Glomerular endothelial cell (primary cell): ENCODE results near the gene ZNF417. TPM values are rescaled to one million over a fixed set of nuclear protein-coding genes. Genes with fewer than 3 reads are reported as not detected.
"Not testable (repeated sequence)": the region's sequence is repeated elsewhere in the genome, so short reads cannot be mapped to it uniquely, and the experiment has no call there.

Experiments used
- DNase-seq: peaks from one replicate; pipeline ENCODE4 v3.0.0-alpha.2; 2011; ENCODE audit warnings: low read depth, low spot score; ENCODE audit errors: extremely low read depth
- total RNA-seq: library from RNA; depleted of rRNA; stranded (reverse); fragments of >200 nt; gene quantifications from 2 replicates; pipeline ENCODE4 v1.2.3, GENCODE V29; 2015

Gene ZNF417
- total RNA-seq, 1 donor from 2014 or later = 7.2 TPM

DNA sequence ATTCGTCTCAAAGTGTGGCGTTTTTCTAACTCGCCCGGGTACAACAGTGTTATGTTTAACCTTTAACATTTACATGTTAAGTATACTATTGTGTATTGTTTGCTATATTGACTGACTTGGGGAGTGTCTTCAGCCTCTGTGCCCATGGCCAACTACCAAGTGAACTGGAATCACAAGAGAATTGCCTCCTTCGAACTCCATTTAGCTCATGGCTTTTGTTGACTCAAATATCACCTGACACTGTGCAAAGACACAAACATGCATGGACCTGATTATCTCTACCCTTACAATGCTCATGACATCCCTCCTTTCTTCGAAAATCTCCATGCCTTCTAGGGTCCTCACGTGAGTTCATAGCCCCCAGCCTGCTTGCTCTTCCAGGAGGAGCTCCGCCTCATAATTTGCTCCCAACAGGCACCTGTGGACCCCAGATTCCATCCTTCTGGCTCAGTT is 28.3 kb downstream of the ZNF417 start:
- no peak for DNase-seq

GRCh38 chr19:57887195-57887941 is 29.0 kb downstream of the ZNF417 start:
- DNase-seq = no peak

DNA sequence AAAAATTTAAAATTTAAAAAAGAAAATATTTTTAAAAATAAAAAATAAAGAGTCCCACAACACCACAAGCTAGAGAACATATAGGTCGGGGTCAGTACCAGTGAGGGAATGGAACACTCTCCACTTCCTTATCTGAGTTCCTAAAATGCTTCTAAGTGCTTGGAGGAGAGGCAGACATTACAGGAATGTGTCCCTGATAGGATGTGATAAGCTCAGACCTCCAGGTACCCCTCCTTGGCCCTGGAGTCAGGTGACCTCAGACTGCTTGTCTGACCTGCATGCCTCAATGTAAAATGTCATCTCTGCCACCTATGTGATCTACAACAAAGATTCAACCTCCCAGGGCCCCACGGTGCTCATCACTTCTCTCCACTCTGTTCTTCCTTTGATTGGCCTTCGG is 30.3 kb downstream of the ZNF417 start:
- no peak for DNase-seq

GRCh38 chr19:57873883-57874799 is 42.3 kb downstream of the ZNF417 start:
- DNase-seq = not testable (repeated sequence)

DNA sequence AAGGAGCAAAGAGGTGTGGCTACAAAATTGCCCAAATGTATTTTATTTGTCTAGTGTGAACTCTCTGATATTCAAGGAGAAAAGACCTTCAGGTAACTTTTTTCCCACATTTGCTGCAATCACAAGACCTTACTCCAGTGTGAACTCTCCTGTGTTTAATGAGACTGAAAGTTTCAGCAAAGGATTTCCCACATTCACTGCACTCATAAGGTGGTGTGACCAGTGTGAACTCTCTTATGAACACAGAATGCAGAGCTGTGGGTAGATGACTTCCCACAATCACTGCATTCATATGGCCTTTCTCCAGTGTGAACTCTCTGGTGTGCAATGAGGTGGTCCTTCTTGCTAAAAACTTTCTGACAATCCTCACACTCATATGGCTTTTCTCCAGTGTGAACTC is 43.9 kb downstream of the ZNF417 start:
- DNase-seq = no peak

GRCh38 chr19:57870225-57870624 is 46.2 kb downstream of the ZNF417 start:
- DNase-seq = no peak

GRCh38 chr19:57869655-57870054 is 46.7 kb downstream of the ZNF417 start:
- DNase-seq = not testable (repeated sequence)

DNA sequence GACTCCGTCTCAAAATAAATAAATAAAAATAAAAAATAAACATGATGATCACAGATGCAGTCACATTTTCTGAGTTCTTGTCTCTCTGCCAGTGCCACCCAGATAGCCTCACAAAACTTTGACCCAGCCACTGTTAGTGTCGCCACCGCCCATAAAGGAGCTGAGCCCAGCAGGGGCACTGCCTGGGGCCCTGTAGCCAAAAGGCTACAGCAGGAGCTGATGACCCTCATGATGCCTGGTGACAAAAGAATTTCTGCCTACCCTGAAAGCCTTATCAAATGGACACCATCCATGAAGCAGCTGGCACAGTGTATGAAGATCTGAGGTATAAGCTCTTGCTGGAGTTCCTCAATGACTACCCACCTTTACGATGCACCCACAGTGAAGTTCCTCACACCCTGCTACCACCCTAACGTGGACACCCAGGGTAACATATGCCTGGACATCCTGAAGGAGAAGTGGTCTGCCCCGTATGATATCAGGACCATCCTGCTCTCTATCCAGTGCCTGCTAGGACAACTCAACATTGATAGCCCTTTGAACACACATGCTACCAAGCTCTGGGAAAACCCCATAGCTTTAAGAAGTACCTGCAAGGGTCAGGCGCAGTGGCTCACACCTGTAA is 48.4 kb downstream of the ZNF417 start:
- DNase-seq = no peak

Other genes starting within 250 kb of the ZNF417 start
- gene ZSCAN4, start 247.7 kb downstream of the ZNF417 start, total RNA-seq = not detected in 2 replicates
- 3.8 and 8.8 TPM in 2 replicates for gene ZNF551, start 234.6 kb downstream of the ZNF417 start, total RNA-seq
- 1.1 and 4.2 TPM in 2 replicates for gene ZNF154, start 207.4 kb downstream of the ZNF417 start, total RNA-seq
- gene ZNF671, start 189.0 kb downstream of the ZNF417 start, total RNA-seq = 4.4 and 5.4 TPM in 2 replicates
- 8.3 and 13.6 TPM in 2 replicates for gene ZNF776, start 169.8 kb downstream of the ZNF417 start, total RNA-seq
- 13.3 and 14.2 TPM in 2 replicates for gene ZNF586, start 146.9 kb downstream of the ZNF417 start, total RNA-seq
- gene ZNF552, start 101.7 kb downstream of the ZNF417 start, total RNA-seq = 2.7 and 4.3 TPM in 2 replicates
- 7.1 and 17.7 TPM in 2 replicates for gene ZNF587B, start 86.3 kb downstream of the ZNF417 start, total RNA-seq
- gene ZNF587, start 66.7 kb downstream of the ZNF417 start, total RNA-seq = 20.6 and 30.7 TPM in 2 replicates
- gene ZNF814, start 27.6 kb downstream of the ZNF417 start, total RNA-seq = 3.9 and 11.7 TPM in 2 replicates
- 4.3 and 6.3 TPM in 2 replicates for gene ZNF418, start 18.8 kb upstream of the ZNF417 start, total RNA-seq
- 3.3 and 5.0 TPM in 2 replicates for gene ZNF256, start 31.1 kb upstream of the ZNF417 start, total RNA-seq
- gene C19orf18, start 57.9 kb upstream of the ZNF417 start, total RNA-seq = not detected in 2 replicates
- gene ZNF606, start 86.2 kb upstream of the ZNF417 start, total RNA-seq = 10.1 and 26.8 TPM in 2 replicates
- gene ZSCAN1, start 117.4 kb upstream of the ZNF417 start, total RNA-seq = not detected in 2 replicates
- 1.2 and 2.4 TPM in 2 replicates for gene ZNF135, start 142.7 kb upstream of the ZNF417 start, total RNA-seq
- gene ZSCAN18, start 181.6 kb upstream of the ZNF417 start, total RNA-seq = 41.4 and 54.5 TPM in 2 replicates
- 8.5 and 11.7 TPM in 2 replicates for gene ZNF329, start 234.2 kb upstream of the ZNF417 start, total RNA-seq